ENCODE data around the gene CCDC178.
"Not testable (repeated sequence)": the region's sequence is repeated elsewhere in the genome, so short reads cannot be mapped to it uniquely, and the experiment has no call there.

Gene CCDC178

GRCh38 chr18:33356735-33357134 lies 83.8 kb downstream of the CCDC178 start:
- WGBS (ENCODE audit: insufficient coverage), result 100% methylated on average over 1 of the region's 1 CpG
- Histone ChIP-seq H3K27ac (ENCODE audit: insufficient read depth in 1 of 2, low read depth in 1 of 2, low read length in 2 of 2, poor library complexity in 1 of 2, severe bottlenecking in 2 of 2) (no peak overlapping the region), H3K4me1 (ENCODE audit: control extremely low read depth in 1 of 4, control insufficient read depth in 4 of 4, insufficient read depth in 4 of 4, low read length in 3 of 4) (no peaks in the 10 kb centered on the region), H3K36me3 (ENCODE audit: control insufficient read depth in 4 of 4, insufficient read depth in 4 of 4, low read length in 3 of 4) (no peaks in the 10 kb centered on the region), H3K27me3 (replicated peaks in 2 of 5; ENCODE audit: control insufficient read depth in 4 of 5, insufficient read depth in 5 of 5, low read length in 4 of 5) (no peaks in the 10 kb centered on the region), H3K9me3 (ENCODE audit: control extremely low read depth in 1 of 5, control insufficient read depth in 4 of 5, insufficient read depth in 2 of 5, low read depth in 1 of 5, low read length in 4 of 5) (peaks cover 0 to 6% (median 0%) of the 10 kb centered on the region in 5 experiments), H3K4me3 (ENCODE audit: control insufficient read depth in 1 of 7, extremely low read depth in 1 of 7, insufficient read depth in 4 of 7, low read depth in 2 of 7, low read length in 6 of 7) (no peak overlapping the region)
- CTCF ChIA-PET, result no interaction called here
- DNase-seq, result no peak
- POLR2A ChIA-PET, result no interaction called here

DNA sequence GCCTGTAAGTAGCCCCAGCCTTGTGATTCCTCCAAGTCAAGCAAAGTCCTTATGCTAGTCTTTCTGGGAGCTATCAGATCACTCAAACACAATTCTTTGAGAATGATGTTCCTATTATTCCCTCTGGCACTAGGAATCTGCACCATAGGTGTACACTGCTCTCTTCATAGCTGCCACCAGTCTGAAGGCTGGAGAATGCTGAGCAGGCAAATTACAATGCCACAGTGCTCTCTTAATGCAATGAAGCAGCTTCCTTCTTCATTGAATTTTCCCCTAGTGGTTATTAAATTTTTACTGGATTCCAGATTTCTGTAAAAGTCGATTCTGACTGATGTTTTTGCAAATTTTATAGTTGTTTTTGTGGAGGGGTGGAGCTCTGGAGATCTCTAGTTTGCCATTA lies 84.8 kb downstream of the CCDC178 start:
- WGBS (ENCODE audit: insufficient coverage), result no CpG with 5 or more reads among the region's 1 CpG
- H3K4me3 ChIP-seq (ENCODE audit: control insufficient read depth in 1 of 7, extremely low read depth in 1 of 7, insufficient read depth in 4 of 7, low read depth in 2 of 7, low read length in 6 of 7), result no peak overlapping the region
- H3K27ac ChIP-seq (ENCODE audit: insufficient read depth in 1 of 2, low read depth in 1 of 2, low read length in 2 of 2, poor library complexity in 1 of 2, severe bottlenecking in 2 of 2), result no peak overlapping the region
- no peak for DNase-seq
- ChIA-PET CTCF (no interaction called here), POLR2A (no interaction called here)
- H3K4me1 ChIP-seq (ENCODE audit: control extremely low read depth in 1 of 4, control insufficient read depth in 4 of 4, insufficient read depth in 4 of 4, low read length in 3 of 4), result no peaks in the 10 kb centered on the region
- H3K27me3 ChIP-seq (replicated peaks in 2 of 5; ENCODE audit: control insufficient read depth in 4 of 5, insufficient read depth in 5 of 5, low read length in 4 of 5), result no peaks in the 10 kb centered on the region
- no peaks in the 10 kb centered on the region for H3K36me3 ChIP-seq (ENCODE audit: control insufficient read depth in 4 of 4, insufficient read depth in 4 of 4, low read length in 3 of 4)
- H3K9me3 ChIP-seq (ENCODE audit: control extremely low read depth in 1 of 5, control insufficient read depth in 4 of 5, insufficient read depth in 2 of 5, low read depth in 1 of 5, low read length in 4 of 5), result peaks cover 0 to 6% (median 0%) of the 10 kb centered on the region in 5 experiments

GRCh38 chr18:33355263-33355662 lies 85.3 kb downstream of the CCDC178 start:
- no peaks in the 10 kb centered on the region for H3K4me1 ChIP-seq (ENCODE audit: control extremely low read depth in 1 of 4, control insufficient read depth in 4 of 4, insufficient read depth in 4 of 4, low read length in 3 of 4)
- no peaks in the 10 kb centered on the region for H3K36me3 ChIP-seq (ENCODE audit: control insufficient read depth in 4 of 4, insufficient read depth in 4 of 4, low read length in 3 of 4)
- no peak overlapping the region for H3K4me3 ChIP-seq (ENCODE audit: control insufficient read depth in 1 of 7, extremely low read depth in 1 of 7, insufficient read depth in 4 of 7, low read depth in 2 of 7, low read length in 6 of 7)
- CTCF ChIA-PET, result no interaction called here
- no peaks in the 10 kb centered on the region for H3K27me3 ChIP-seq (replicated peaks in 2 of 5; ENCODE audit: control insufficient read depth in 4 of 5, insufficient read depth in 5 of 5, low read length in 4 of 5)
- POLR2A ChIA-PET, result no interaction called here
- no peak overlapping the region for H3K27ac ChIP-seq (ENCODE audit: insufficient read depth in 1 of 2, low read depth in 1 of 2, low read length in 2 of 2, poor library complexity in 1 of 2, severe bottlenecking in 2 of 2)
- no peak for DNase-seq
- WGBS (ENCODE audit: insufficient coverage), result 100% methylated on average over 1 of the region's 1 CpG
- H3K9me3 ChIP-seq (ENCODE audit: control extremely low read depth in 1 of 5, control insufficient read depth in 4 of 5, insufficient read depth in 2 of 5, low read depth in 1 of 5, low read length in 4 of 5), result peaks cover 0 to 6% (median 0%) of the 10 kb centered on the region in 5 experiments

- Histone ChIP-seq H3K4me3 (ENCODE audit: control insufficient read depth in 1 of 7, extremely low read depth in 1 of 7, insufficient read depth in 4 of 7, low read depth in 2 of 7, low read length in 6 of 7) (no peak overlapping the region), H3K4me1 (ENCODE audit: control extremely low read depth in 1 of 4, control insufficient read depth in 4 of 4, insufficient read depth in 4 of 4, low read length in 3 of 4) (no peaks in the 10 kb centered on the region), H3K36me3 (ENCODE audit: control insufficient read depth in 4 of 4, insufficient read depth in 4 of 4, low read length in 3 of 4) (no peaks in the 10 kb centered on the region), H3K27me3 (replicated peaks in 2 of 5; ENCODE audit: control insufficient read depth in 4 of 5, insufficient read depth in 5 of 5, low read length in 4 of 5) (no peaks in the 10 kb centered on the region), H3K27ac (ENCODE audit: insufficient read depth in 1 of 2, low read depth in 1 of 2, low read length in 2 of 2, poor library complexity in 1 of 2, severe bottlenecking in 2 of 2) (no peak overlapping the region), H3K9me3 (ENCODE audit: control extremely low read depth in 1 of 5, control insufficient read depth in 4 of 5, insufficient read depth in 2 of 5, low read depth in 1 of 5, low read length in 4 of 5) (peaks cover 0 to under 1% (median 0%) of the 10 kb centered on the region in 5 experiments)
- WGBS (ENCODE audit: insufficient coverage), result 100% methylated on average over 1 of the region's 2 CpGs
- ChIA-PET CTCF (no interaction called here), POLR2A (no interaction called here)
- DNase-seq, result no peak
These were observed 90.3 kb downstream of the CCDC178 start for GRCh38 chr18:33350256-33350655.

GRCh38 chr18:33339733-33340132 lies 100.8 kb downstream of the CCDC178 start:
- H3K27me3 ChIP-seq (replicated peaks in 2 of 5; ENCODE audit: control insufficient read depth in 4 of 5, insufficient read depth in 5 of 5, low read length in 4 of 5); CTCF ChIA-PET; POLR2A ChIA-PET; H3K27ac ChIP-seq (ENCODE audit: insufficient read depth in 1 of 2, low read depth in 1 of 2, low read length in 2 of 2, poor library complexity in 1 of 2, severe bottlenecking in 2 of 2); H3K4me3 ChIP-seq (ENCODE audit: control insufficient read depth in 1 of 7, extremely low read depth in 1 of 7, insufficient read depth in 4 of 7, low read depth in 2 of 7, low read length in 6 of 7); H3K36me3 ChIP-seq (ENCODE audit: control insufficient read depth in 4 of 4, insufficient read depth in 4 of 4, low read length in 3 of 4); DNase-seq; H3K4me1 ChIP-seq (ENCODE audit: control extremely low read depth in 1 of 4, control insufficient read depth in 4 of 4, insufficient read depth in 4 of 4, low read length in 3 of 4): not testable (repeated sequence)
- H3K9me3 ChIP-seq (ENCODE audit: control extremely low read depth in 1 of 5, control insufficient read depth in 4 of 5, insufficient read depth in 2 of 5, low read depth in 1 of 5, low read length in 4 of 5), result peaks cover 0 to 11% (median 7%) of the 10 kb centered on the region in 5 experiments
- 100% methylated on average over 1 of the region's 2 CpGs for WGBS (ENCODE audit: insufficient coverage)

- Histone ChIP-seq H3K9me3 (ENCODE audit: control extremely low read depth in 1 of 5, control insufficient read depth in 4 of 5, insufficient read depth in 2 of 5, low read depth in 1 of 5, low read length in 4 of 5) (peaks cover 0 to 3% (median 0%) of the 10 kb centered on the region in 5 experiments), H3K27ac (ENCODE audit: insufficient read depth in 1 of 2, low read depth in 1 of 2, low read length in 2 of 2, poor library complexity in 1 of 2, severe bottlenecking in 2 of 2) (no peak overlapping the region), H3K4me1 (ENCODE audit: control extremely low read depth in 1 of 4, control insufficient read depth in 4 of 4, insufficient read depth in 4 of 4, low read length in 3 of 4) (no peaks in the 10 kb centered on the region), H3K36me3 (ENCODE audit: control insufficient read depth in 4 of 4, insufficient read depth in 4 of 4, low read length in 3 of 4) (no peaks in the 10 kb centered on the region), H3K27me3 (replicated peaks in 2 of 5; ENCODE audit: control insufficient read depth in 4 of 5, insufficient read depth in 5 of 5, low read length in 4 of 5) (no peaks in the 10 kb centered on the region), H3K4me3 (ENCODE audit: control insufficient read depth in 1 of 7, extremely low read depth in 1 of 7, insufficient read depth in 4 of 7, low read depth in 2 of 7, low read length in 6 of 7) (no peak overlapping the region)
- ChIA-PET POLR2A (no interaction called here), CTCF (no interaction called here)
- no CpG with 5 or more reads among the region's 3 CpGs for WGBS (ENCODE audit: insufficient coverage)
- no peak for DNase-seq
These were observed 105.7 kb downstream of the CCDC178 start for GRCh38 chr18:33334781-33335180.

DNA sequence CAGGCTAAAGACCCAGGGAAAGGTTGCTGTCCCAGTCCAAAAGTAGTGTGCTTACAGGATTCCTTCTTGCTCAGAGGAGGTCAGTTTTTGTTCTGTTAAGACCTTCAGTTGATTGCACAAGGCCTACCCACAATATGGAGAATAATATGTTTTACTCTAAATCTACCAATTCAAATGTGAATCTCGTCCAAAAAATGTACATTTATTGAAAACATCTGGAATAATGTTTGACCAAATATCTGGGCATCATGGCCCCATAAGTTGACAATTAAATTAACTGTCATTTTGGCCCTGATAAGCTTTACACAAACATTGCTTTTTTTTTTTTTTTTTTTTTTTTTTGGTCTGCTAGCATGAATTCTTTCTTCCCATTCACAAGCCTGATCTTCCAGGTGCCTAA lies 109.8 kb downstream of the CCDC178 start:
- Histone ChIP-seq H3K27me3 (replicated peaks in 2 of 5; ENCODE audit: control insufficient read depth in 4 of 5, insufficient read depth in 5 of 5, low read length in 4 of 5) (no peaks in the 10 kb centered on the region), H3K9me3 (ENCODE audit: control extremely low read depth in 1 of 5, control insufficient read depth in 4 of 5, insufficient read depth in 2 of 5, low read depth in 1 of 5, low read length in 4 of 5) (no peaks in the 10 kb centered on the region), H3K4me3 (ENCODE audit: control insufficient read depth in 1 of 7, extremely low read depth in 1 of 7, insufficient read depth in 4 of 7, low read depth in 2 of 7, low read length in 6 of 7) (no peak overlapping the region), H3K36me3 (ENCODE audit: control insufficient read depth in 4 of 4, insufficient read depth in 4 of 4, low read length in 3 of 4) (no peaks in the 10 kb centered on the region), H3K27ac (ENCODE audit: insufficient read depth in 1 of 2, low read depth in 1 of 2, low read length in 2 of 2, poor library complexity in 1 of 2, severe bottlenecking in 2 of 2) (no peak overlapping the region), H3K4me1 (ENCODE audit: control extremely low read depth in 1 of 4, control insufficient read depth in 4 of 4, insufficient read depth in 4 of 4, low read length in 3 of 4) (no peaks in the 10 kb centered on the region)
- ChIA-PET POLR2A (no interaction called here), CTCF (no interaction called here)
- WGBS (ENCODE audit: insufficient coverage), result no CpG with 5 or more reads among the region's 1 CpG
- no peak for DNase-seq

Measured in common myeloid progenitor, CD34-positive (primary cell).